CD4-positive, alpha-beta T cell (primary cell): ENCODE measurements around the gene RAMP1. TPM values are rescaled to one million over a fixed set of nuclear protein-coding genes. Genes with fewer than 3 reads are reported as not detected.

Experiments used
- ATAC-seq: fragments of 200-7000 bp; cut with Tn5 transposase; one replicate; pipeline ENCODE4 v1.10.0; 2022; ENCODE audit warnings: mild to moderate bottlenecking; ENCODE audit not compliant: poor library complexity
- CTCF ChIA-PET: fragments of 350-600 bp; sonication (Branson Sonifier 250); formaldehyde crosslinking; loops from one replicate; lab custom pipeline; 2021; ENCODE audit warnings: antibody characterized with exemption, inconsistent platforms; lab: Charles Lee
- POLR2A ChIA-PET: fragments of 350-600 bp; sonication (Branson Sonifier 250); formaldehyde crosslinking; loops from one replicate; lab custom pipeline; 2021; ENCODE audit warnings: antibody characterized with exemption, inconsistent platforms; lab: Charles Lee
- DNase-seq, 14 experiments: peaks; one replicate each; pipeline ENCODE4 v3.0.0-alpha.2; 2013 to 2020; ENCODE audit warnings: mixed read lengths in 2 of 14
- H3K27ac ChIP-seq, 2 donors: one replicate each; pipeline versions ENCODE4 v1.5.1 to v1.7.0; 2013; ENCODE audit warnings: low read length in 2 of 2, low read depth in 1 of 2, mild to moderate bottlenecking in 1 of 2
- H3K27me3 ChIP-seq, 2 experiments: 1 replicate in 1 of 2; 2 replicates in 1 of 2; pipeline versions ENCODE4 v1.6.1 to v1.7.0; 2013; ENCODE audit warnings: low read length in 2 of 2, control low read depth in 1 of 2, mild to moderate bottlenecking in 1 of 2, moderate library complexity in 1 of 2; ENCODE audit not compliant: insufficient read depth in 2 of 2, control insufficient read depth in 1 of 2
- H3K36me3 ChIP-seq: one replicate; pipeline ENCODE4 v1.6.1; 2013; ENCODE audit warnings: low read length, control low read depth; ENCODE audit not compliant: insufficient read depth
- H3K4me1 ChIP-seq: one replicate; pipeline ENCODE4 v1.6.1; 2013; ENCODE audit warnings: low read length, control low read depth; ENCODE audit not compliant: insufficient read depth
- H3K4me3 ChIP-seq: one replicate; pipeline ENCODE4 v1.5.1; 2013; ENCODE audit warnings: mild to moderate bottlenecking, low read length, moderate library complexity
- H3K9me3 ChIP-seq, 2 experiments: 1 replicate in 1 of 2; 2 replicates in 1 of 2; pipeline versions ENCODE4 v1.6.1 to v1.7.0; 2013; ENCODE audit warnings: low read length in 2 of 2, mild to moderate bottlenecking in 2 of 2, control low read depth in 1 of 2, moderate library complexity in 1 of 2; ENCODE audit not compliant: control insufficient read depth in 1 of 2, insufficient read depth in 1 of 2
- H3K27ac Mint-ChIP-seq: one replicate; pipeline ENCODE4 v1.8.0; 2020; ENCODE audit warnings: mixed read lengths
- H3K27me3 Mint-ChIP-seq: one replicate; pipeline ENCODE4 v1.8.0; 2021; ENCODE audit warnings: mixed read lengths
- H3K36me3 Mint-ChIP-seq: one replicate; pipeline ENCODE4 v1.8.0; 2021; ENCODE audit warnings: low read depth, mixed read lengths
- H3K4me1 Mint-ChIP-seq: one replicate; pipeline ENCODE4 v1.8.0; 2021; ENCODE audit warnings: low read depth, mixed read lengths
- H3K4me3 Mint-ChIP-seq: one replicate; pipeline ENCODE4 v1.8.0; 2020; ENCODE audit warnings: mild to moderate bottlenecking, mixed read lengths
- H3K9me3 Mint-ChIP-seq: one replicate; pipeline ENCODE4 v1.8.0; 2020; ENCODE audit warnings: mixed read lengths
- CTCF ChIP-seq: fragments of 200-600 bp; IDR thresholded peaks from one replicate; pipeline ENCODE4 v1.8.0; 2022; ENCODE audit warnings: antibody characterized with exemption, mild to moderate bottlenecking
- intact Hi-C, 2 experiments: fragments of 100-400 bp; cut with DNase I in 1 of 2; cut with micrococcal nuclease in 1 of 2; formaldehyde crosslinking; loops; one replicate each; pipeline versions ENCODE4 v1.15.1 to v1.9.0; 2023 to 2025; cut with DNase I, micrococcal nuclease
- total RNA-seq, 174 experiments: library from RNA in 2 of 174; stranded (reverse) in 2 of 174; gene quantifications; one replicate each; pipeline ENCODE4 v1.2.3 and lab custom pipeline; 2021 to 2026

Gene RAMP1
- total RNA-seq, 2 experiments from 2014 or later, result not detected

- no peak for ATAC-seq
- no peak overlapping the region for H3K27ac Mint-ChIP-seq
- no peaks in the 10 kb centered on the region for H3K4me1 Mint-ChIP-seq
- no peaks in the 10 kb centered on the region for H3K36me3 Mint-ChIP-seq
- no peak overlapping the region for H3K4me3 Mint-ChIP-seq
- H3K27ac ChIP-seq, result no peak overlapping the region
- no peak for DNase-seq
- intact Hi-C loops, result no loop called here
- POLR2A ChIA-PET, result no interaction called here
- no peaks in the 10 kb centered on the region for H3K9me3 ChIP-seq
- no peaks in the 10 kb centered on the region for H3K36me3 ChIP-seq
- no peaks in the 10 kb centered on the region for H3K9me3 Mint-ChIP-seq
- CTCF ChIA-PET, result no interaction called here
- no peak for TF ChIP-seq CTCF
- H3K27me3 Mint-ChIP-seq, result no peaks in the 10 kb centered on the region
- no peaks in the 10 kb centered on the region for H3K27me3 ChIP-seq
- no peak overlapping the region for H3K4me3 ChIP-seq
- no peaks in the 10 kb centered on the region for H3K4me1 ChIP-seq
These were observed 35.9 kb upstream of the RAMP1 start for GRCh38 chr2:237823544-237823943.

- Mint-ChIP-seq H3K4me3 (no peak overlapping the region), H3K36me3 (no peaks in the 10 kb centered on the region), H3K27ac (no peak overlapping the region), H3K4me1 (no peaks in the 10 kb centered on the region), H3K9me3 (no peaks in the 10 kb centered on the region), H3K27me3 (no peaks in the 10 kb centered on the region)
- H3K4me1 ChIP-seq, result no peaks in the 10 kb centered on the region
- no peak overlapping the region for H3K27ac ChIP-seq
- ChIA-PET POLR2A (interaction anchor here (0.5 kb wide), 1 partner anchor 10 kb away, joined by 3 read pairs; no protein-coding TSS in a partner anchor), CTCF (no interaction called here)
- ATAC-seq (no peak), DNase-seq (no peak)
- H3K9me3 ChIP-seq, result no peaks in the 10 kb centered on the region
- no peak for TF ChIP-seq CTCF
- H3K27me3 ChIP-seq, result no peaks in the 10 kb centered on the region
- H3K36me3 ChIP-seq, result no peaks in the 10 kb centered on the region
- H3K4me3 ChIP-seq, result no peak overlapping the region
- intact Hi-C loops, result no loop called here
These were observed 35.3 kb upstream of the RAMP1 start for GRCh38 chr2:237824085-237824484.

- Mint-ChIP-seq H3K27me3 (no peaks in the 10 kb centered on the region), H3K4me1 (no peaks in the 10 kb centered on the region), H3K4me3 (no peak overlapping the region), H3K9me3 (no peaks in the 10 kb centered on the region), H3K36me3 (no peaks in the 10 kb centered on the region), H3K27ac (no peak overlapping the region)
- Histone ChIP-seq H3K27ac (no peak overlapping the region), H3K9me3 (no peaks in the 10 kb centered on the region), H3K27me3 (no peaks in the 10 kb centered on the region), H3K4me3 (no peak overlapping the region), H3K4me1 (no peaks in the 10 kb centered on the region), H3K36me3 (no peaks in the 10 kb centered on the region)
- no peak for DNase-seq
- intact Hi-C loops, result no loop called here
- no peak for ATAC-seq
- ChIA-PET CTCF (interaction anchor here (1.5 kb wide), 1 partner anchor 11 kb away, joined by 4 read pairs; no protein-coding TSS in a partner anchor), POLR2A (no interaction called here)
- no peak for TF ChIP-seq CTCF
These were observed 31.9 kb upstream of the RAMP1 start for GRCh38 chr2:237827421-237827987.
